Osteocyte (in vitro differentiated cells): ENCODE data around the gene TMEM270. TPM values are rescaled to one million over a fixed set of nuclear protein-coding genes. Genes with fewer than 3 reads are reported as not detected.

ENCODE experiments used
- DNase-seq: peaks from one replicate; pipeline ENCODE4 v3.0.0; 2021; ENCODE audit warnings: mixed read lengths; ENCODE audit not compliant: unreplicated experiment; ENCODE audit errors: extremely low spot score
- H3K27ac Mint-ChIP-seq: one replicate; pipeline ENCODE4 v1.8.0; 2021; ENCODE audit warnings: mild to moderate bottlenecking, mixed read lengths; ENCODE audit not compliant: unreplicated experiment
- H3K27me3 Mint-ChIP-seq: one replicate; pipeline ENCODE4 v1.8.0; 2021; ENCODE audit warnings: mixed read lengths; ENCODE audit not compliant: unreplicated experiment
- H3K36me3 Mint-ChIP-seq: one replicate; pipeline ENCODE4 v1.8.0; 2021; ENCODE audit warnings: mixed read lengths; ENCODE audit not compliant: unreplicated experiment
- H3K4me1 Mint-ChIP-seq: one replicate; pipeline ENCODE4 v1.8.0; 2021; ENCODE audit warnings: mixed read lengths; ENCODE audit not compliant: unreplicated experiment
- H3K4me3 Mint-ChIP-seq: one replicate; pipeline ENCODE4 v1.8.0; 2021; ENCODE audit warnings: mild to moderate bottlenecking, moderate library complexity, mixed read lengths; ENCODE audit not compliant: unreplicated experiment
- H3K9me3 Mint-ChIP-seq: one replicate; pipeline ENCODE4 v1.8.0; 2021; ENCODE audit warnings: mixed read lengths; ENCODE audit not compliant: unreplicated experiment
- total RNA-seq: library from RNA; stranded (reverse); gene quantifications from 2 replicates; pipeline ENCODE4 v1.2.1, GENCODE V29; 2021
- TF ChIP-seq, protein P1 (sequence below): fragments of 200-600 bp; sonication (generic); IDR thresholded peaks from 2 replicates; pipeline ENCODE4 v1.5.0; 2021; ENCODE audit warnings: antibody characterized with exemption, mild to moderate bottlenecking, moderate library complexity

Gene TMEM270
- total RNA-seq, 1 donor from 2014 or later = not detected

DNA sequence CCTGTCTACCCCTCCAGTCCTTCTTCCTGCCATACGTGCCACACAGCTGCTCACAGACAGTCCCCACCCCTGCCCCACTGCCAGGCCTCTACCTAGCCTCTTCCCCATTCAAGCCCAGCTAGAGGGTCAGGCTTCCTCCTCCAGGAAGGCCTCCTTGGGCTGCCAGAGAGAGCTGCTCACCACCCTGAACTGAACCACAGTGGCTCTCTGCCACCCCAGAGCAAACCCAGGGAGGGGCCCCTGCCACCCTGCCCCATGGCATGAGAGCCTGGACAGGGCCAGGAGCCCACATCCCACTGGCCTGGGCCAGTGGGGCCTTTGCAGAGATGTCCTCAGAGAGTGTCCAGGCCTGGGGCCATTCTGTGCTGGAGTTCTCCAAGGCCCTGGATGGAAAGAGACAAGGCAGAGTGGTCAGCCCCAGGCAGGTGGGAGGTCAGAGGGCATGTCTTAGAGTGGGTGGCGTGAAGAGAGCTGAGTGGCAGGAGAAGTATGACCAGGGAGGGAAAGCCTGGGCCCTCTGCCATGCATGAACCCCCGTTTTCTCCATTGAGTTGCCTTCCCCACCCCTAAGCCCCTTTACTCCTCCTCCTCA is 40.4 kb downstream of the TMEM270 start:
- Mint-ChIP-seq H3K9me3 (peaks cover 6% of the 10 kb centered on the region), H3K36me3 (no peaks in the 10 kb centered on the region), H3K27ac (peak overlapping the region; percentile 96), H3K4me1 (peaks cover 43% of the 10 kb centered on the region), H3K27me3 (no peaks in the 10 kb centered on the region), H3K4me3 (no peak overlapping the region)
- TF ChIP-seq, protein P1, sequence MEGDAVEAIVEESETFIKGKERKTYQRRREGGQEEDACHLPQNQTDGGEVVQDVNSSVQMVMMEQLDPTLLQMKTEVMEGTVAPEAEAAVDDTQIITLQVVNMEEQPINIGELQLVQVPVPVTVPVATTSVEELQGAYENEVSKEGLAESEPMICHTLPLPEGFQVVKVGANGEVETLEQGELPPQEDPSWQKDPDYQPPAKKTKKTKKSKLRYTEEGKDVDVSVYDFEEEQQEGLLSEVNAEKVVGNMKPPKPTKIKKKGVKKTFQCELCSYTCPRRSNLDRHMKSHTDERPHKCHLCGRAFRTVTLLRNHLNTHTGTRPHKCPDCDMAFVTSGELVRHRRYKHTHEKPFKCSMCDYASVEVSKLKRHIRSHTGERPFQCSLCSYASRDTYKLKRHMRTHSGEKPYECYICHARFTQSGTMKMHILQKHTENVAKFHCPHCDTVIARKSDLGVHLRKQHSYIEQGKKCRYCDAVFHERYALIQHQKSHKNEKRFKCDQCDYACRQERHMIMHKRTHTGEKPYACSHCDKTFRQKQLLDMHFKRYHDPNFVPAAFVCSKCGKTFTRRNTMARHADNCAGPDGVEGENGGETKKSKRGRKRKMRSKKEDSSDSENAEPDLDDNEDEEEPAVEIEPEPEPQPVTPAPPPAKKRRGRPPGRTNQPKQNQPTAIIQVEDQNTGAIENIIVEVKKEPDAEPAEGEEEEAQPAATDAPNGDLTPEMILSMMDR = no peak
- no peak for DNase-seq

DNA sequence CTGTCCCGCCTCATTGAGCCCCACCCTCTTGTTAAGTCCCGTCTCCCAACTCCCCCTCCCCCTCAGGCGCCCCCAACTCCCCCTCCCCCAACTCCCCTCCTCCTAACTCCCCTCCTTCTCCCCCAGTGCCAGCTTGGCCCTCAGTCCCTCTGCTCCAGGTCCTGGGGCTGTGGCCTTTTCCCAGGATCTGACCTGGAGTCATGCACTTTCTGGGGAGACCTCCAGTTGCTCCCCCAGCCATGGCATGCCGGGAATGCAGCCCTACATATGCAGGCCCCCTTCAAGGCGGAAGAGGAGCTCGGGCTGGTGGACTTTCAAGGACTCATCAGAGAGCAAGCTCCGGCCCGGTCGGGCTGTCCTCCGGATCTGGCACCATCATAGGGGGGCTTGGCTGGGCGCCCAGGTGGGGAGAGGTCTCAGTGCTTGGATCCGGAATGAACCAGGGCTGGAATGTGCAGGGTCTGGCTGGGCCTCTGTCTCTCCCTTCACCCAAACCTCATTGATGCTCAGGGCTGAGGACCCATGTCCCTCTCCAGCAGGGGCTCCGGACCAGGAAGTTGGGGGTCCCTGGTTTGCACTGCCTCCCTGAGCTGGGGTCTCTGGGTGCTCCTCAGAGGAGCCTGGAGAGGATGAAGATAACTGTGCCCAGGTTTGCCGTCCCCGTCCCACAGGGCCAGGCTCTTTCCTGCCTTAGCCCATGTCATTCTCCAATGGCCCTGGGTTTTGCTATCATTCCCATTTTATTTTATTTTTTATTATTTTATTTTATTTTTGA is 41.1 kb downstream of the TMEM270 start:
- no peaks in the 10 kb centered on the region for H3K36me3 Mint-ChIP-seq
- H3K4me1 Mint-ChIP-seq = peaks cover 36% of the 10 kb centered on the region
- H3K27ac Mint-ChIP-seq = no peak overlapping the region
- no peaks in the 10 kb centered on the region for H3K27me3 Mint-ChIP-seq
- no peaks in the 10 kb centered on the region for H3K9me3 Mint-ChIP-seq
- H3K4me3 Mint-ChIP-seq = no peak overlapping the region
- TF ChIP-seq, protein P1 = no peak
- no peak for DNase-seq

DNA sequence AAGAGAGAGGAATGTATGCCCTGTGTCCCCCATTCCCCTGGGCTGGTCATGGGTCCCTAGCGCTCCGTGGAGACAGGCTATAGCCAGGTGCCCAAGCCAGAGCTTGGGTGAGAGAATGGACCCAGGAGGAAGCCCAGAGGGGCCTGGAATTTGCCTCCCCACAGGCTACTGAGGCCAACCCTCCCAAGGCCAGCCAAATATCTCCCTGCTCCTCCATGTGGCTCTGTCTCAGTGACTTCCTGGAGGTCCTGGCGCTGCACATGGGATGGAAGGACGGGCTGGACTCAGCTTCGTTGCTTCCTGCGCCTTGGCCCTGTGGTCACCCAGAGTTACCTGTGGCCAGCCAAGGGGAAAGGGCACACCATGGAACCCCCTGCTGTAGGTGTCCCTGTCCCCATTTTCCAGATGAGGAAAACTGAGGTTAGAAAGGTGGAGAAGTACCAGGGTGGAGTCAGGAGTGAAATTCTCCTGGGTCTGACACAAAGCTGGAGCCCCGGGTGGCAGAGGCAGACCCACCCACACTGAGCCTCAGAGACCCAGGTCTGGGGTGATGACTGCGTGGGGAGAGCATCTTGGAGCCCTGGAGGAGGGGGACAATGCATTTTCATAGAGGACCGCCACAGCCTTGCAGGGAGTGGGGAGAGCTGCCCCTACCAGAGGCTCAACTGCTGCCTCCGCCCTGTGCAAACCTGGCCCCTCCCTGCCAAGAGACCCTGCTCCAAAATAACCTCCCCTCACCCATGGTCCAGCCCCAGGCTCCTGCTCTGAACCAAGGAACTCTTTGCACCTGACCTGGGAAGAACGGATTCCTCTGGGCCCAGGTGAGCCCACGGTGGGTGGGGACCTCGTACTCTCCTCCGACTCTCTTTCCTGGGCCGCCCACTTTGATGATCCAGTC is 42.6 kb downstream of the TMEM270 start:
- Mint-ChIP-seq H3K9me3 (no peaks in the 10 kb centered on the region), H3K4me1 (peaks cover 37% of the 10 kb centered on the region)
- TF ChIP-seq, protein P1 = no peak

DNA sequence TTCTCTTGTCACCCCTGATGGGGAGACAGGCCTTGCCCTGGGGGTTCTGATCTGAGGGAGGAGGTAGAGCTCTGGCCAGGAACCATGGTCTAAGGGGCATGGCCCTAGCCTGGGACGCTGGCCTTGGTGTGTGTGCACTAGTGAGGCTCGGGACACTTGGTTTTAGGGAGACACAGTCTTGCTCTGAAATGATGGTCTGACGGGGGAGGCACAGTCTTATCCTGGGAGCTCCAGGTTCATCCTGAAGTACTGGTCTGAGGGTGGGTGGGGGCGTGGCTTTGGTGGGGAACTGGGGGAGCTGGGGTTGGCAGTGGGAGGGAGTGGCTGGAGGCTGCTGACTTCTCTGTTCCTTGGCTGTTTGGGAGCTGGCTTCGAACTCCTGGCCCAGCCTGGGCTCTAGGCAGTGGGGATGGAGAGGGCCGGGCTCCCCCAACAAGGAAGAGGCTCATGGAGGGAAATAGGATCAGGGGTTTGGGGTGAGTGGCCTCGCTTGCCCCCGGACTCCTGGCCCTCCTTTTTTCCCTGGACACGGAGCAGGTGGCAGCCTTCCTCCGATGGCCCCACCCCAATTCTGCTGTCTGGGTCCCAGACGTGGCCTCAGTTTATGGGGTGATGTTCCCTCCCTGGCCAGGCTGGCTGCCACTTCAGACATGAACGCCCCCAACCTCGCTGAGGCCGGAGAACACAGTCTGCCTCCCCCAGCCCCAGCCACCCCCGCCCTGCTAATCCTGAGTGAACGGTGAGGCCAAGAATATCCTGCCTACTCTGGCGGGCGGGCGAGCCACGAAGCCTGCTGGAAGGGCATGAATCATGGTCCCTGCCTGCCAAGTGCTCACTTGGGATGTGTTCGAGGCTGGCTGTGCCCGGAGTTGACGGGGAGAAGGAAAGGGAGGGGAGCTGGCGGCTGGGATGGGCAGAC is 43.5 kb downstream of the TMEM270 start:
- Mint-ChIP-seq H3K4me1 (peaks cover 39% of the 10 kb centered on the region), H3K4me3 (no peak overlapping the region), H3K9me3 (no peaks in the 10 kb centered on the region), H3K36me3 (no peaks in the 10 kb centered on the region), H3K27me3 (no peaks in the 10 kb centered on the region), H3K27ac (no peak overlapping the region)
- TF ChIP-seq, protein P1 = no peak
- no peak for DNase-seq

More for the DNA sequence above, 42.6 kb downstream of the TMEM270 start:
- no peaks in the 10 kb centered on the region for H3K36me3 Mint-ChIP-seq
- H3K27ac Mint-ChIP-seq = no peak overlapping the region
- no peak for DNase-seq
- H3K27me3 Mint-ChIP-seq = no peaks in the 10 kb centered on the region
- H3K4me3 Mint-ChIP-seq = no peak overlapping the region
